IMR-90 (cell line): ENCODE data around the gene PCBD1. TPM values are rescaled to one million over a fixed set of nuclear protein-coding genes. Genes with fewer than 3 reads are reported as not detected.
A peak's percentile ranks its signal among the peaks of the same experiment; 100 is the strongest.

Experiments
- ATAC-seq: fragments of 200-7000 bp; cut with Tn5 transposase; 2 replicates; pipeline ENCODE4 v1.9.1; 2020; ENCODE audit warnings: low read depth, mild to moderate bottlenecking, moderate library complexity
- BruUV-seq: library from RNA; stranded (reverse); fragments of 400-500 nt; replicated peaks from 2 replicates; lab custom pipeline; 2021; lab: Mats Ljungman, UMichigan
- CTCF ChIA-PET: fragments of 300-600 bp; formaldehyde crosslinking; extraction: SDS; loops from one replicate; lab custom pipeline; 2021; ENCODE audit warnings: antibody characterized with exemption; lab: Yijun Ruan, JAX
- POLR2A ChIA-PET: fragments of 300-600 bp; sonication (Branson Sonifier 250); formaldehyde crosslinking; loops from one replicate; lab custom pipeline; 2022; ENCODE audit warnings: antibody characterized with exemption; ENCODE audit not compliant: unreplicated experiment; lab: Charles Lee
- DNase-seq: peaks from one replicate; pipeline ENCODE4 v3.0.0; 2013
- H2AFZ ChIP-seq: replicated peaks from 2 replicates; pipeline ENCODE3; 2013; ENCODE audit warnings: low read length, mild to moderate bottlenecking; ENCODE audit not compliant: poor library complexity
- H2AK5ac ChIP-seq: 2 replicates; pipeline ENCODE4 v1.6.1; 2013; ENCODE audit warnings: low read depth, low read length, inconsistent platforms
- H2AK9ac ChIP-seq: replicated peaks from 2 replicates; pipeline ENCODE3; 2013; ENCODE audit warnings: mild to moderate bottlenecking, low read depth, low read length, moderate library complexity; ENCODE audit not compliant: poor library complexity
- H2BK120ac ChIP-seq: 2 replicates; pipeline ENCODE4 v1.6.1; 2013; ENCODE audit warnings: low read depth, low read length, inconsistent platforms
- H2BK15ac ChIP-seq: 3 replicates; pipeline ENCODE4 v1.6.1; 2013; ENCODE audit warnings: low read depth, low read length, inconsistent platforms
- H2BK20ac ChIP-seq: 2 replicates; pipeline ENCODE4 v1.6.1; 2013; ENCODE audit warnings: low read depth, mild to moderate bottlenecking, inconsistent platforms, low read length, moderate library complexity
- H2BK5ac ChIP-seq: 2 replicates; pipeline ENCODE4 v1.6.1; 2013; ENCODE audit warnings: mild to moderate bottlenecking, low read depth, low read length, inconsistent platforms; ENCODE audit not compliant: poor library complexity, severe bottlenecking
- H3K14ac ChIP-seq: replicated peaks from 2 replicates; pipeline ENCODE4 v1.6.1; 2013; ENCODE audit warnings: low read depth, low read length, inconsistent platforms
- H3K18ac ChIP-seq: 2 replicates; pipeline ENCODE4 v1.6.1; 2013; ENCODE audit warnings: low read depth, low read length, control low read depth
- H3K23ac ChIP-seq: 2 replicates; pipeline ENCODE4 v1.6.1; 2013; ENCODE audit warnings: low read depth, low read length, inconsistent platforms
- H3K27ac ChIP-seq: 2 replicates; pipeline ENCODE4 v1.5.1; 2013; ENCODE audit warnings: mild to moderate bottlenecking, control low read depth, low read length; ENCODE audit not compliant: insufficient read depth
- H3K27me3 ChIP-seq: 2 replicates; pipeline ENCODE4 v1.6.1; 2013; ENCODE audit warnings: low read length; ENCODE audit not compliant: control insufficient read depth, insufficient read depth
- H3K36me3 ChIP-seq: 2 replicates; pipeline ENCODE4 v1.6.1; 2013; ENCODE audit warnings: low read length, mixed read lengths; ENCODE audit not compliant: control insufficient read depth, insufficient read depth
- H3K4ac ChIP-seq: 2 replicates; pipeline ENCODE4 v1.6.1; 2013; ENCODE audit warnings: low read depth, low read length, inconsistent platforms
- H3K4me1 ChIP-seq: 2 replicates; pipeline ENCODE4 v1.6.1; 2013; ENCODE audit warnings: low read length, mixed read lengths; ENCODE audit not compliant: control insufficient read depth, insufficient read depth
- H3K4me2 ChIP-seq: 2 replicates; pipeline ENCODE4 v1.6.1; 2013; ENCODE audit warnings: low read depth, mild to moderate bottlenecking, control low read depth, low read length, moderate library complexity
- H3K4me3 ChIP-seq: 2 replicates; pipeline ENCODE4 v1.5.1; 2013; ENCODE audit warnings: low read depth, mild to moderate bottlenecking, control low read depth, low read length, moderate library complexity; ENCODE audit not compliant: insufficient read depth
- H3K56ac ChIP-seq: 2 replicates; pipeline ENCODE4 v1.6.1; 2013; ENCODE audit warnings: low read length, inconsistent platforms; ENCODE audit not compliant: insufficient read depth; ENCODE audit errors: extremely low read depth
- H3K79me1 ChIP-seq, 2 experiments: 2 replicates each; pipeline ENCODE4 v1.6.1; 2013; ENCODE audit warnings: low read length in 2 of 2, inconsistent platforms in 1 of 2, low read depth in 1 of 2
- H3K9ac ChIP-seq: 2 replicates; pipeline ENCODE4 v1.6.1; 2013; ENCODE audit warnings: low read depth, low read length, control low read depth
- H3K9me1 ChIP-seq: 2 replicates; pipeline ENCODE4 v1.6.1; 2013; ENCODE audit warnings: low read length, inconsistent platforms; ENCODE audit not compliant: insufficient read depth
- H3K9me3 ChIP-seq: 2 replicates; pipeline ENCODE4 v1.6.1; 2013; ENCODE audit warnings: low read length; ENCODE audit not compliant: control insufficient read depth, insufficient read depth
- H4K20me1 ChIP-seq: 2 replicates; pipeline ENCODE4 v1.6.1; 2013; ENCODE audit warnings: low read length, inconsistent platforms; ENCODE audit not compliant: insufficient read depth
- H4K5ac ChIP-seq: 2 replicates; pipeline ENCODE4 v1.6.1; 2013; ENCODE audit warnings: mild to moderate bottlenecking, low read depth, low read length, control low read depth
- H4K8ac ChIP-seq, 2 experiments: 2 replicates each; pipeline ENCODE4 v1.6.1; 2013; ENCODE audit warnings: low read depth in 2 of 2, low read length in 2 of 2, control low read depth in 1 of 2, inconsistent platforms in 1 of 2
- H4K91ac ChIP-seq: 2 replicates; pipeline ENCODE4 v1.6.1; 2013; ENCODE audit warnings: low read depth, low read length, inconsistent platforms; ENCODE audit not compliant: insufficient read depth
- BHLHE40 ChIP-seq: fragments of 150-350 bp; IDR thresholded peaks from 2 replicates; pipeline ENCODE4 v1.6.1; 2016; ENCODE audit warnings: mild to moderate bottlenecking, low read depth, low read length
- CTCF ChIP-seq: conservative IDR thresholded peaks from 2 replicates; pipeline ENCODE4 v1.5.1; 2012; ENCODE audit warnings: mild to moderate bottlenecking, low read depth, low read length, improper control_type of control experiment
- MAFK ChIP-seq: IDR thresholded peaks from 2 replicates; pipeline ENCODE4 v1.6.1; 2012; ENCODE audit warnings: low read depth, low read length, improper control_type of control experiment
- MXI1 ChIP-seq: IDR thresholded peaks from 2 replicates; pipeline ENCODE4 v1.6.1; 2012; ENCODE audit warnings: low read depth, mild to moderate bottlenecking, low read length, moderate library complexity, borderline replicate concordance
- POLR2A ChIP-seq: IDR thresholded peaks from 2 replicates; pipeline ENCODE4 v1.6.1; 2012; ENCODE audit warnings: mild to moderate bottlenecking, low read depth, low read length
- WGBS, 2 experiments: methylation state at CpG; one replicate each; pipeline versions ENCODE4 v1.1.5 to v1.1.7; 2013; ENCODE audit warnings: missing lambda C conversion rate in 2 of 2; ENCODE audit not compliant: insufficient read length in 1 of 2; ENCODE audit errors: extremely low coverage in 2 of 2; 5-methylcytosine and 5-hydroxymethylcytosine counted together
- dilution Hi-C: fragments of 300-500 bp; cut with HindIII; formaldehyde crosslinking; loops from one replicate; pipeline ENCODE4 v1.14.3; 2018; ENCODE audit warnings: low sequenced_read_pairs; ENCODE audit not compliant: unreplicated experiment
- in situ Hi-C: fragments of 300-500 bp; cut with MboI; formaldehyde crosslinking; loops from 3 replicates; pipeline ENCODE4 v1.14.3; 2019; ENCODE audit warnings: low sequenced_read_pairs, inconsistent platforms, mixed read lengths
- intact Hi-C: fragments of 100-400 bp; cut with micrococcal nuclease; formaldehyde crosslinking; loops from 2 replicates; pipeline ENCODE4 v1.10.0; 2022
- polyA plus RNA-seq, 3 experiments: library from polyadenylated mRNA; depleted of rRNA; stranded (reverse); fragments of >200 nt; gene quantifications; 2 replicates each; pipeline ENCODE4 v1.2.3, GENCODE V29; 2012; ENCODE audit warnings: low replicate concordance in 1 of 3
- total RNA-seq: library from RNA; depleted of rRNA; stranded (reverse); fragments of >200 nt; gene quantifications from 2 replicates; pipeline ENCODE4 v1.2.3, GENCODE V29; 2012
- TF ChIP-seq, protein P1 (sequence below): fragments of 150-350 bp; IDR thresholded peaks from 2 replicates; pipeline ENCODE4 v1.6.1; 2016; ENCODE audit warnings: low read depth, mild to moderate bottlenecking, low read length, moderate library complexity, borderline replicate concordance
- TF ChIP-seq, protein P2 (sequence below): fragments of 150-350 bp; IDR thresholded peaks from 2 replicates; pipeline ENCODE4 v1.6.1; 2017; ENCODE audit warnings: mild to moderate bottlenecking, antibody characterized with exemption, low read length, low read depth

The PCBD1 gene
- total and polyA plus RNA-seq, 2 of the 4 experiments (the other 2 are of a cell fraction): 15.8 to 31.6 TPM

- Histone ChIP-seq H3K4ac (no peak overlapping the region), H2AK5ac (no peak overlapping the region), H3K56ac (no peak overlapping the region), H3K4me1 (no peaks in the 10 kb centered on the region), H3K9me3 (no peaks in the 10 kb centered on the region), H3K4me3 (no peak overlapping the region), H3K9me1 (no peaks in the 10 kb centered on the region), H2AK9ac (no peak overlapping the region), H3K27ac (no peak overlapping the region), H3K79me1 (no peaks in the 10 kb centered on the region), H3K23ac (no peak overlapping the region), H2BK20ac (no peak overlapping the region), H3K14ac (no peak overlapping the region), H2BK120ac (no peak overlapping the region), H4K20me1 (no peaks in the 10 kb centered on the region; the same call in 1 of the 2 replicates), H2AFZ (peak overlapping the region; percentile 32), H3K4me2 (no peak overlapping the region), H3K9ac (no peak overlapping the region), H3K36me3 (no peaks in the 10 kb centered on the region), H4K8ac (no peak overlapping the region), H3K18ac (no peak overlapping the region), H3K27me3 (peaks cover 62% of the 10 kb centered on the region; the same call in 1 of the 2 replicates), H4K5ac (no peak overlapping the region), H4K91ac (no peak overlapping the region), H2BK5ac (no peak overlapping the region), H2BK15ac (no peak overlapping the region)
- no CpG with 5 or more reads among the region's 3 CpGs for WGBS, 2 experiments
- DNase-seq: no peak
- ATAC-seq: no peak
- dilution Hi-C loops (no loop called here), intact Hi-C loops (no loop called here), in situ Hi-C loops (no loop called here)
- TF ChIP-seq MAFK: no peak
- TF ChIP-seq BHLHE40: no peak
- TF ChIP-seq, protein P1, sequence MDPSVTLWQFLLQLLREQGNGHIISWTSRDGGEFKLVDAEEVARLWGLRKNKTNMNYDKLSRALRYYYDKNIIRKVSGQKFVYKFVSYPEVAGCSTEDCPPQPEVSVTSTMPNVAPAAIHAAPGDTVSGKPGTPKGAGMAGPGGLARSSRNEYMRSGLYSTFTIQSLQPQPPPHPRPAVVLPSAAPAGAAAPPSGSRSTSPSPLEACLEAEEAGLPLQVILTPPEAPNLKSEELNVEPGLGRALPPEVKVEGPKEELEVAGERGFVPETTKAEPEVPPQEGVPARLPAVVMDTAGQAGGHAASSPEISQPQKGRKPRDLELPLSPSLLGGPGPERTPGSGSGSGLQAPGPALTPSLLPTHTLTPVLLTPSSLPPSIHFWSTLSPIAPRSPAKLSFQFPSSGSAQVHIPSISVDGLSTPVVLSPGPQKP: no peak
- TF ChIP-seq POLR2A: no peak
- TF ChIP-seq CTCF: no peak
- TF ChIP-seq MXI1: no peak
- TF ChIP-seq, protein P2, sequence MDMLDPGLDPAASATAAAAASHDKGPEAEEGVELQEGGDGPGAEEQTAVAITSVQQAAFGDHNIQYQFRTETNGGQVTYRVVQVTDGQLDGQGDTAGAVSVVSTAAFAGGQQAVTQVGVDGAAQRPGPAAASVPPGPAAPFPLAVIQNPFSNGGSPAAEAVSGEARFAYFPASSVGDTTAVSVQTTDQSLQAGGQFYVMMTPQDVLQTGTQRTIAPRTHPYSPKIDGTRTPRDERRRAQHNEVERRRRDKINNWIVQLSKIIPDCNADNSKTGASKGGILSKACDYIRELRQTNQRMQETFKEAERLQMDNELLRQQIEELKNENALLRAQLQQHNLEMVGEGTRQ: no peak
- ChIA-PET POLR2A (no interaction called here), CTCF (no interaction called here)
- no TSS peak for BruUV-seq
These were observed 25.5 kb upstream of the PCBD1 start for GRCh38 chr10:70913893-70914240.
